H9 (cell line): Measurements from ENCODE around the gene NKG7. TPM values are rescaled to one million over a fixed set of nuclear protein-coding genes. Genes with fewer than 3 reads are reported as not detected.

Source experiments
- DNase-seq: peaks from one replicate; pipeline ENCODE4 v3.0.0-alpha.2; 2017
- H2AFZ ChIP-seq: one replicate; pipeline ENCODE4 v1.6.1; 2013; ENCODE audit warnings: mild to moderate bottlenecking, low read length, control low read depth, moderate library complexity
- H2AK5ac ChIP-seq: 2 replicates; pipeline ENCODE4 v1.6.1; 2013; ENCODE audit warnings: low read length, control low read depth, mixed read lengths; ENCODE audit not compliant: insufficient read length
- H2BK120ac ChIP-seq: one replicate; pipeline ENCODE4 v1.6.1; 2013; ENCODE audit warnings: low read depth, mild to moderate bottlenecking, low read length, control low read depth, inconsistent platforms; ENCODE audit not compliant: poor library complexity, severe bottlenecking
- H2BK12ac ChIP-seq: 2 replicates; pipeline ENCODE4 v1.6.1; 2013; ENCODE audit warnings: low read length, control low read depth, mixed read lengths, low read depth; ENCODE audit not compliant: insufficient read length
- H2BK15ac ChIP-seq: 2 replicates; pipeline ENCODE4 v1.6.1; 2013; ENCODE audit warnings: low read depth, low read length, control low read depth
- H2BK20ac ChIP-seq: one replicate; pipeline ENCODE4 v1.6.1; 2013; ENCODE audit warnings: low read depth, mild to moderate bottlenecking, low read length, control low read depth, inconsistent platforms; ENCODE audit not compliant: poor library complexity, severe bottlenecking
- H2BK5ac ChIP-seq: 2 replicates; pipeline ENCODE4 v1.6.1; 2013; ENCODE audit warnings: low read length, control low read depth, mixed read lengths; ENCODE audit not compliant: insufficient read length
- H3K14ac ChIP-seq: 2 replicates; pipeline ENCODE4 v1.6.1; 2013; ENCODE audit warnings: low read length, control low read depth; ENCODE audit not compliant: insufficient read depth
- H3K18ac ChIP-seq: 2 replicates; pipeline ENCODE4 v1.6.1; 2013; ENCODE audit warnings: low read depth, mild to moderate bottlenecking, mixed read lengths, low read length, control low read depth; ENCODE audit not compliant: insufficient read length
- H3K23ac ChIP-seq: 2 replicates; pipeline ENCODE4 v1.6.1; 2013; ENCODE audit warnings: low read length, control low read depth, mixed read lengths, low read depth; ENCODE audit not compliant: insufficient read length
- H3K23me2 ChIP-seq: 2 replicates; pipeline ENCODE4 v1.6.1; 2013; ENCODE audit warnings: low read depth, mild to moderate bottlenecking, mixed read lengths, low read length, control low read depth; ENCODE audit not compliant: insufficient read length, poor library complexity, severe bottlenecking
- H3K27ac ChIP-seq: 2 replicates; pipeline ENCODE4 v1.5.1; 2013; ENCODE audit warnings: low read length, control low read depth, mixed read lengths, low read depth; ENCODE audit not compliant: insufficient read length
- H3K27me3 ChIP-seq: 2 replicates; pipeline ENCODE4 v1.6.1; 2013; ENCODE audit warnings: low read length, control low read depth, inconsistent platforms; ENCODE audit not compliant: insufficient read depth
- H3K4ac ChIP-seq: 2 replicates; pipeline ENCODE4 v1.6.1; 2013; ENCODE audit warnings: low read depth, mild to moderate bottlenecking, control low read depth, inconsistent platforms, low read length, moderate library complexity
- H3K4me1 ChIP-seq: 2 replicates; pipeline ENCODE4 v1.6.1; 2013; ENCODE audit warnings: low read length, control low read depth, inconsistent platforms; ENCODE audit not compliant: insufficient read depth
- H3K4me2 ChIP-seq: 2 replicates; pipeline ENCODE4 v1.6.1; 2013; ENCODE audit warnings: low read length, control low read depth, mixed read lengths; ENCODE audit not compliant: insufficient read length, insufficient read depth
- H3K56ac ChIP-seq: 2 replicates; pipeline ENCODE4 v1.6.1; 2013; ENCODE audit warnings: low read depth, mild to moderate bottlenecking, mixed read lengths, low read length, control low read depth; ENCODE audit not compliant: insufficient read length
- H3K79me1 ChIP-seq: 2 replicates; pipeline ENCODE4 v1.6.1; 2013; ENCODE audit warnings: low read depth, mild to moderate bottlenecking, moderate library complexity, low read length, control low read depth, inconsistent platforms; ENCODE audit not compliant: insufficient read depth, poor library complexity, severe bottlenecking
- H3K79me2 ChIP-seq: 2 replicates; pipeline ENCODE4 v1.6.1; 2013; ENCODE audit warnings: low read length, control low read depth, inconsistent platforms; ENCODE audit not compliant: insufficient read depth
- H3K9ac ChIP-seq: 2 replicates; pipeline ENCODE4 v1.6.1; 2013; ENCODE audit warnings: low read length, control low read depth, mixed read lengths; ENCODE audit not compliant: insufficient read length; ENCODE audit errors: extremely low read depth
- H3K9me3 ChIP-seq: one replicate; pipeline ENCODE4 v1.6.1; 2013; ENCODE audit warnings: low read depth, low read length, inconsistent platforms; ENCODE audit not compliant: control insufficient read depth
- H3T11ph ChIP-seq: one replicate; pipeline ENCODE4 v1.6.1; 2013; ENCODE audit warnings: mild to moderate bottlenecking, low read length, control low read depth, inconsistent platforms
- H4K20me1 ChIP-seq: one replicate; pipeline ENCODE4 v1.6.1; 2013; ENCODE audit not compliant: control insufficient read depth, insufficient read length, insufficient read depth
- H4K5ac ChIP-seq: 2 replicates; pipeline ENCODE4 v1.6.1; 2013; ENCODE audit warnings: low read depth, mild to moderate bottlenecking, mixed read lengths, low read length, control low read depth; ENCODE audit not compliant: insufficient read length
- H4K8ac ChIP-seq: replicated peaks from 2 replicates; pipeline ENCODE4 v1.6.1; 2013; ENCODE audit warnings: low read length, control low read depth, mixed read lengths, low read depth; ENCODE audit not compliant: insufficient read length
- H4K91ac ChIP-seq: 2 replicates; pipeline ENCODE4 v1.6.1; 2013; ENCODE audit warnings: low read depth, mild to moderate bottlenecking, moderate library complexity, mixed read lengths, low read length, control low read depth; ENCODE audit not compliant: insufficient read length
- H3K27ac Mint-ChIP-seq, 3 experiments: 2 replicates in 2 of 3; 3 replicates in 1 of 3; pipeline ENCODE4 v1.8.0; 2020 to 2021; ENCODE audit warnings: mixed read lengths in 3 of 3, mild to moderate bottlenecking in 1 of 3, moderate library complexity in 1 of 3
- H3K27me3 Mint-ChIP-seq: 2 replicates; pipeline ENCODE4 v1.8.0; 2021; ENCODE audit warnings: low read depth, mild to moderate bottlenecking, moderate library complexity, mixed read lengths
- H3K36me3 Mint-ChIP-seq, 3 experiments: 2 replicates in 2 of 3; 3 replicates in 1 of 3; pipeline ENCODE4 v1.8.0; 2020 to 2021; ENCODE audit warnings: low read depth in 3 of 3, mixed read lengths in 3 of 3; ENCODE audit not compliant: insufficient read depth in 1 of 3
- H3K4me1 Mint-ChIP-seq, 2 experiments: 2 replicates each; pipeline ENCODE4 v1.8.0; 2020; ENCODE audit warnings: mixed read lengths in 2 of 2
- H3K4me3 Mint-ChIP-seq, 2 experiments: 2 replicates in 1 of 2; 3 replicates in 1 of 2; pipeline ENCODE4 v1.8.0; 2020 to 2021; ENCODE audit warnings: mild to moderate bottlenecking in 2 of 2, mixed read lengths in 2 of 2, moderate library complexity in 1 of 2
- H3K9me3 Mint-ChIP-seq, 2 experiments: 2 replicates in 1 of 2; 3 replicates in 1 of 2; pipeline ENCODE4 v1.8.0; 2020; ENCODE audit warnings: mild to moderate bottlenecking in 2 of 2, mixed read lengths in 2 of 2, moderate library complexity in 1 of 2
- WGBS: extraction: QIAGEN DNeasy Blood & Tissue Kit; methylation state at CpG from one replicate; pipeline ENCODE4 v1.1.7; 2013; ENCODE audit warnings: missing lambda C conversion rate, low lambda C conversion rate, mixed read lengths; ENCODE audit not compliant: insufficient read length; ENCODE audit errors: extremely low coverage; 5-methylcytosine and 5-hydroxymethylcytosine counted together
- total RNA-seq: library from RNA; stranded (reverse); gene quantifications from 2 replicates; pipeline ENCODE4 v1.2.1, GENCODE V29; 2021
- TF ChIP-seq, protein P1 (sequence below): fragments of 200-600 bp; sonication (generic); conservative IDR thresholded peaks from 3 replicates; pipeline ENCODE4 v1.8.0; 2021; ENCODE audit warnings: antibody characterized with exemption, mild to moderate bottlenecking

The NKG7 gene
- total RNA-seq, 1 experiment from 2014 or later: not detected

DNA sequence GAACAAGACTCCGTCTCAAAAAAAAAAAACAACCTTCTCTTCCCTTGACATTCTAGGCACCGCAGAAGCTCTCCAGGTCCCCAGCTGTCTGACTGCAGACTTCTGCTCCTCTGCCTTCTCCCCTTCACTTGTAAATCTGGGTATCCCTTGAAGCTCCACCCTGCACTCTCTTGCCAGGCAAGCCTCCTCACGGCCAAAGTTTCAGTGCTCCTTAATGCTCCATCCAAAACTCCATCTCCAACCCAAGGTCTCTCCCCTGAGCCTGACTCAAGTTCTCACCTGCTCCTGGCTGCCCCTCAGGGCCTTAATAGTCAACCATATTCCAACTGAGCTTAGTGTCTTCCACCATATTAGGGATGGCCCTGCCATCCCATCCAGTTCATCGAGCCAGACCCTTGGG lies 2.2 kb downstream of the NKG7 start:
- DNase-seq: no peak
- TF ChIP-seq, protein P1, sequence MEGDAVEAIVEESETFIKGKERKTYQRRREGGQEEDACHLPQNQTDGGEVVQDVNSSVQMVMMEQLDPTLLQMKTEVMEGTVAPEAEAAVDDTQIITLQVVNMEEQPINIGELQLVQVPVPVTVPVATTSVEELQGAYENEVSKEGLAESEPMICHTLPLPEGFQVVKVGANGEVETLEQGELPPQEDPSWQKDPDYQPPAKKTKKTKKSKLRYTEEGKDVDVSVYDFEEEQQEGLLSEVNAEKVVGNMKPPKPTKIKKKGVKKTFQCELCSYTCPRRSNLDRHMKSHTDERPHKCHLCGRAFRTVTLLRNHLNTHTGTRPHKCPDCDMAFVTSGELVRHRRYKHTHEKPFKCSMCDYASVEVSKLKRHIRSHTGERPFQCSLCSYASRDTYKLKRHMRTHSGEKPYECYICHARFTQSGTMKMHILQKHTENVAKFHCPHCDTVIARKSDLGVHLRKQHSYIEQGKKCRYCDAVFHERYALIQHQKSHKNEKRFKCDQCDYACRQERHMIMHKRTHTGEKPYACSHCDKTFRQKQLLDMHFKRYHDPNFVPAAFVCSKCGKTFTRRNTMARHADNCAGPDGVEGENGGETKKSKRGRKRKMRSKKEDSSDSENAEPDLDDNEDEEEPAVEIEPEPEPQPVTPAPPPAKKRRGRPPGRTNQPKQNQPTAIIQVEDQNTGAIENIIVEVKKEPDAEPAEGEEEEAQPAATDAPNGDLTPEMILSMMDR: no peak

More for the DNA sequence above, 2.2 kb downstream of the NKG7 start:
- Histone ChIP-seq H2BK120ac (no peak overlapping the region), H2AK5ac (no peak overlapping the region), H4K20me1 (no peaks in the 10 kb centered on the region), H3K4me2 (no peak overlapping the region), H3K79me1 (no peaks in the 10 kb centered on the region), H2BK12ac (no peak overlapping the region), H2BK20ac (no peak overlapping the region), H4K8ac (no peak overlapping the region), H3K27ac (no peak overlapping the region), H2AFZ (no peak overlapping the region), H4K91ac (no peak overlapping the region), H3K9me3 (no peaks in the 10 kb centered on the region), H3K23me2 (peaks cover 22% of the 10 kb centered on the region), H3K9ac (no peak overlapping the region), H4K5ac (no peak overlapping the region), H3T11ph (no peak overlapping the region), H2BK5ac (no peak overlapping the region), H3K79me2 (no peaks in the 10 kb centered on the region), H3K56ac (no peak overlapping the region), H3K14ac (no peak overlapping the region), H3K27me3 (no peaks in the 10 kb centered on the region), H3K18ac (no peak overlapping the region), H3K23ac (no peak overlapping the region), H2BK15ac (no peak overlapping the region), H3K4ac (no peak overlapping the region), H3K4me1 (no peaks in the 10 kb centered on the region; the same call in 1 of the 2 replicates)
- H3K36me3 Mint-ChIP-seq: no peaks in the 10 kb centered on the region; a peak in 1 of 7 replicates
- H3K4me1 Mint-ChIP-seq: peaks cover 20 to 24% of the 10 kb centered on the region in 2 experiments
- peaks cover 19% of the 10 kb centered on the region for H3K27me3 Mint-ChIP-seq
- no peaks in the 10 kb centered on the region for H3K9me3 Mint-ChIP-seq
- H3K4me3 Mint-ChIP-seq: peak overlapping the region in 1 of 2 experiments; percentile 4; a peak in 2 of 5 replicates
- WGBS: no CpG with 5 or more reads among the region's 4 CpGs
- H3K27ac Mint-ChIP-seq: peak overlapping the region in 1 of 3 experiments; percentile 17; a peak in 2 of 7 replicates
